OCI-M2 (cell line): Measurements from ENCODE around the gene SPHKAP.
"Not testable (repeated sequence)": the region's sequence is repeated elsewhere in the genome, so short reads cannot be mapped to it uniquely, and the experiment has no call there.

ENCODE experiments used
- DNase-seq: peaks from one replicate; lab custom pipeline; 2025; ENCODE audit not compliant: unreplicated experiment; lab: John Stamatoyannopoulos, UW

Gene SPHKAP

DNA sequence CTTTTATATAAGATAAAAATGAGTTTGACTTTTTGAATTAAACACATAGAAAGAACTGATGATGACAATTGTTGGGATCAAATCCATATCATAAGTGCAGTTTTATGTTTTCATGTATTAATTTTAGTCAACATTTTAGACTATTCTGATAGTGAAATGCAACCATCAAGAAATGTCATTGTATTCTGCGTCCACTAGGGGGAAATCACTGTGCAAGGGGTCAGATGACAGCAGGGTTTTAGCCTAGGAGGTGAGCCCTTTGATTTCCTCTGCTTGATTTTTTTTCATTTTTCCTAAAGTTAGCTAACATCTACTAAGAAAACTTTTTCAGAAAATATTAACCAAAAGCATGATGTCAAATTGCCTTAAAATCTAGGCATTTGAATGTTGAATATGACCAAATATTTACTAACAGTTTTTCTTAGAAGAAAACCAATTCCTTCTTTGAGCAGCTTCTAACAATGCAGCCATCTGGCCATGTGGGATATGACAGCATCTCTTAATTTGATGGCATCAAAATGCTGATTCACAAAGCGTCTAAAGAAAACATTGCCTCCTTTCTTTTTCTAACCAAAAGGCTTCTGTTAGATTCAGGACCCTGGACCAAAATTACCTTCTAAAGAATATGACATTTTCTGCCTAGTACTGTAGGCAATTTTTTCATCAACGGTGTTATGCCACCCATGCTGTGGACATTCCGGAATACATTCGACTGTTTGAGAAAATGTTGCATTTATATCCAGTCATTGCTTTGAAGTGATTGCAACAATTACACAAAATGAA lies 141.5 kb downstream of the SPHKAP start:
- DNase-seq: no peak

DNA sequence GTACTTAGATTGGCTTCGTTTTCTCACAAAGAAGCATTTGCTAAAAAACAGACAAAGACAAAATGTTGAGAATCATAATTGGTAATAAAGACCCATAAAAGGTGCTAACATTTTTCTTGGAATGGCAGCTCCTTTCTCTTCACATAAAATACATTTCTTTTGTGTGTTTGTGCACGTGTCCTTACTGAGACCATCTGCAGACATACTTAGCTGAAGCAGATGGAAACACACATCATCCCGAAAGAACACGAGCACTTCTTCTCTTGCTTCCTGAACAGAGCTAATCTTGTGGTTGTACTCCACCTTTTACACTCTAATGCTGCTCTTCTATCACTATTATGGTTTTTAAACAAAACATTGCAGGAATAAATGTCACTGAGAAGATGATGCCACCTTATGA lies 142.5 kb downstream of the SPHKAP start:
- DNase-seq: no peak

- no peak for DNase-seq
Measured at GRCh38 chr2:228037915-228038314, 143.6 kb downstream of the SPHKAP start.

DNA sequence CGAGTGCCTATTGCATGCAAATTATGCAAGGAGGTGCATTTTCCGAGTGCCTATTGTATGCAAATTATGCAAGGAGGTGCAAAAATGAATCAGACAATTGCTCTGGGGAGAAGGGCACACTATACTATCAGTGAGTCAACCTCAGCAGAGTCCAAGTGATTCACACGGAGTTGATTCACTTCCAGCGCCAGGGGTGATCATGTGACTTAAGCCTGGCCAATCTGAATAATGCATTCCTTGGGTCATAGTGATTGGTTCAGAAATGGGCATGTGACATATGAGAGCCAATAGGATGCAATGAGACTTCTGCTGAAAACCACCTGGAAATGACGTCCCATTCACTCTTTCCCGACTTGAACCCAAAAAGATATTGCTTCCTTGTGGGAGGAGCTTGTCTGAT lies 157.9 kb downstream of the SPHKAP start:
- no peak for DNase-seq

- no peak for DNase-seq
Measured at GRCh38 chr2:228018311-228018710, 163.2 kb downstream of the SPHKAP start.

DNA sequence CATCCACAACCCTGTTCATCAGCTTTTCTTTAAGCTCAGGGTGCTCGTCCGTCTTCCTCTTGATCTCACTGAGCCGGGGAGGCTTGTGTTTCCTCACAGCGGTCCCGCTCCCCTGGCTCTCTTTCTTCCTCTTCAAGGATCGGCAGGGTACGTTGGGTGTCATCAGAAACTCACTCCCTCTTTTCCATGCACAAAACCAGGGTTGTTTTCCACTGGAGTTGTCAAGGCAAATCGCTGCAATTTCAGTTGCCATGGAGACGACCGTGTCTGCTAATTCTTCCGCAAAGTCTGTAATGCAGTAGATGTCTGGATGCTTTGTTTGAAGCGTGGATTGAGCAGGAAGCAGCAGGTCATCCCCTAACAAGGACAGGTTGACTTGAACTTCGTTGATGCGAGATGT lies 163.7 kb downstream of the SPHKAP start:
- no peak for DNase-seq

DNA sequence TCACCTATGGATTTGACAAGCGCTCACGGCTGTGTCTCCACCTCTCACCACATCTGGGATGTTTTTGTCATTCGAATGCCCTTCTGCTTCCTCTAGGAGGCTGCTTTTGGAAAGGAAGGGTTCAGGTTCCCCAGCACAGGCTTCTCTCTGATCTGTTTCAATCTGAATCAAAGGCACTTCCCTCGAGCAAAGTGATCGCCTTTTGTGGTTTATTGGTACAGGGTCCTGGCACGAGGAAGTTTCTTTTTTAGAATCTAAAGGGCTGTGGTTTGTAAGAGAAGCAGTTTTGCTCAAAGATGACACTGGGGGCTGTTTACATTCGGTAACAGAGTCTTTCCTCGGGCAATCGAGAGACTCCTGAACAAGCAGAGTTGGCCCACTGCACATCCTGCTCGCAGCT lies 165.1 kb downstream of the SPHKAP start:
- DNase-seq: no peak

GRCh38 chr2:228015741-228016140 lies 165.7 kb downstream of the SPHKAP start:
- DNase-seq: no peak

GRCh38 chr2:227996366-227996765 lies 185.1 kb downstream of the SPHKAP start:
- no peak for DNase-seq

DNA sequence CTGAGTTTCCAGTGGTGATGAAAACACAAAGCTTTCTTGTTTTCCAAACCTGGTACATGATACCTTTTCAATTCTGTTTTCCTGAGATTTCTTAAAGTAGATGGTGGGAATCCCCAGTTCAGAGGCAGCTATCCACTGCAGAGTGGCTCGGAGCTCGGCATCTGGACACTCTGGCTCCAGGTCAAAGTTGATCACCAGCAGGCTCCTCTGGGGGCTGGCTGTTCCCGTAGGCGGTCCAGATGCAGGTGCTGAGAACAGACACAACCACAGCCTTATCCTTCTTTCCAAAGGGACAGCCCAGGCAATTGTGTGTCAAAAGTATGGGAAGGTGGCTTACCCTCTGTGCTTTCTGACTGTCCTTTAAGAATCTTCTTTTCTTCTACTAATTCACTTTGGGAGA lies 190.6 kb downstream of the SPHKAP start:
- no peak for DNase-seq

- DNase-seq: no peak
Measured at GRCh38 chr2:227973241-227973640, 208.2 kb downstream of the SPHKAP start.

GRCh38 chr2:227971619-227972230 lies 209.8 kb downstream of the SPHKAP start:
- no peak for DNase-seq

DNA sequence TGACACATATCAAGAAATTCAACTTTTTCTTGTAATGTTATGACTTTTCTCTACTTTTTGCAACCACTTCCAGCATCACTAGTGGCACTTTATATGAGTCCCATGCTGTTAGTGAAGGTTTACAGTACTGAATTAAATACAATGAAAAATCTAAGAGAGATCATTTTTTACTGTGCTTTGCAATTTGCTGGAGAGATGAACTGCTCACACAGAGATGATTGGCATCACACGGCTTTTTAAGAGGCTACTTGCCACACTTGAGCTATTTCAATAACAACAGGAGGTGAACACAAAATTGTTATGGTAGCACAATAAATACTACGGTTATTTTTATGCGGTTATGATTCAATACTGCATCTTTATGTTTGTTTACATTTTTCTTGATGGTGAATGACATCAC lies 221.2 kb downstream of the SPHKAP start:
- no peak for DNase-seq

DNA sequence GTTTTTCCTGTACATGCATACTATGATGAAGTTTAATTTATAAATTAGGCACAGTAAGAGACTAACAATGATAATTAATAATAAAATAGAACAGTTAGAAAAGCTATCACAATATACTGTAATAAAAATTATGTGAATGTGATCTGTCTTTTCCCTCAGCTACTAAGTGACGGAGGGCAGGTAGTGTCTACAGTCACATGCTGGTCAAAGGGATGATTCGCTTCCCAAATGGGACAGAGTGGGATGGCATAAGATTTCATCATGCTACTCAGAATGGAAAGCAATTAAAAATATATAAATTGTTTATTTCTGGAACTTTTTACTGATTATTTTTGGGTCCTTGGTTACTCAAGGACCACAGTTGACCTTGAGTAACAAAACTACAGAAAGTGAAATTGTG lies 238.5 kb downstream of the SPHKAP start:
- no peak for DNase-seq

- DNase-seq: no peak
Measured at GRCh38 chr2:227942021-227942420, 239.5 kb downstream of the SPHKAP start.

GRCh38 chr2:227939271-227940027 lies 242.0 kb downstream of the SPHKAP start:
- DNase-seq: no peak

GRCh38 chr2:227936249-227936648 lies 245.2 kb downstream of the SPHKAP start:
- not testable (repeated sequence) for DNase-seq

GRCh38 chr2:227933884-227934283 lies 247.6 kb downstream of the SPHKAP start:
- DNase-seq: no peak

GRCh38 chr2:227932403-227932802 lies 249.1 kb downstream of the SPHKAP start:
- no peak for DNase-seq

GRCh38 chr2:227932001-227932400 lies 249.5 kb downstream of the SPHKAP start:
- DNase-seq: no peak
